ENCODE data around the gene GNB3.
"Not testable (repeated sequence)": the region's sequence is repeated elsewhere in the genome, so short reads cannot be mapped to it uniquely, and the experiment has no call there.

DNA sequence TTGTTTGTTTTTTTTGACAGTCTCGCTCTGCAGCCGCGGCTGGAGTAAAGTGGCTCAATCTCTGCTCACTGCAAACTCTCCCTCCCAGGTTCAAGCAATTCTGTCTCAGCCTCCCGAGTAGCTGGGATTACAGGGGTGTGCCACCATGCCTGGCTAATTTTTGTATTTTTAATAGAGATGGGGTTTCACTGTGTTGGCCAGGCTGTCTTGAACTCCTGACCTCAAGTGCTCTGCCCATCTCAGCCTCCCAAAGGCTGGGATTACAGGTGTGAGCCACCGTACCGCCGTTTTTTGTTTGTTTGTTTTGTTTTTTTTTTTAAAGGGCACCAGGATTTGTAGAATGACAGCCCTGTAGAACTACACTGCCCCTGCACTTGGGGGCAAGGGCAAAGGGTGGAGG, 48.1 kb downstream of the GNB3 start:
- TF ChIP-seq, protein P1, sequence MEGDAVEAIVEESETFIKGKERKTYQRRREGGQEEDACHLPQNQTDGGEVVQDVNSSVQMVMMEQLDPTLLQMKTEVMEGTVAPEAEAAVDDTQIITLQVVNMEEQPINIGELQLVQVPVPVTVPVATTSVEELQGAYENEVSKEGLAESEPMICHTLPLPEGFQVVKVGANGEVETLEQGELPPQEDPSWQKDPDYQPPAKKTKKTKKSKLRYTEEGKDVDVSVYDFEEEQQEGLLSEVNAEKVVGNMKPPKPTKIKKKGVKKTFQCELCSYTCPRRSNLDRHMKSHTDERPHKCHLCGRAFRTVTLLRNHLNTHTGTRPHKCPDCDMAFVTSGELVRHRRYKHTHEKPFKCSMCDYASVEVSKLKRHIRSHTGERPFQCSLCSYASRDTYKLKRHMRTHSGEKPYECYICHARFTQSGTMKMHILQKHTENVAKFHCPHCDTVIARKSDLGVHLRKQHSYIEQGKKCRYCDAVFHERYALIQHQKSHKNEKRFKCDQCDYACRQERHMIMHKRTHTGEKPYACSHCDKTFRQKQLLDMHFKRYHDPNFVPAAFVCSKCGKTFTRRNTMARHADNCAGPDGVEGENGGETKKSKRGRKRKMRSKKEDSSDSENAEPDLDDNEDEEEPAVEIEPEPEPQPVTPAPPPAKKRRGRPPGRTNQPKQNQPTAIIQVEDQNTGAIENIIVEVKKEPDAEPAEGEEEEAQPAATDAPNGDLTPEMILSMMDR (IDR thresholded peaks at IDR 0.05; ENCODE audit: extremely low read depth in 1 of 2, insufficient read depth in 1 of 2, low read depth in 1 of 2, low read length in 2 of 2): not testable (repeated sequence)
- TF ChIP-seq POLR2A (IDR thresholded peaks at IDR 0.05; ENCODE audit: low read depth, low read length): not testable (repeated sequence)

Data from endothelial cell of umbilical vein (primary cell).